RWPE2 (cell line): ENCODE data around the gene PCED1A.
A peak's percentile ranks its signal among the peaks of the same experiment; 100 is the strongest.

Source experiments
- ATAC-seq: fragments of 200-7000 bp; cut with Tn5 transposase; 3 replicates; pipeline ENCODE4 v1.9.1; 2021; ENCODE audit warnings: low read depth
- DNase-seq: peaks from one replicate; pipeline ENCODE4 v3.0.0-alpha.2; 2020; ENCODE audit warnings: low spot score
- H3K27ac ChIP-seq: fragments of 450-650 bp; 2 replicates; pipeline ENCODE4 v1.5.1; 2017; ENCODE audit warnings: mild to moderate bottlenecking; ENCODE audit not compliant: poor library complexity, severe bottlenecking
- H3K27me3 ChIP-seq: fragments of 250-450 bp; sonication (Bioruptor Pico); 2 replicates; pipeline ENCODE4 v1.5.1; 2021; ENCODE audit warnings: mild to moderate bottlenecking, moderate library complexity; ENCODE audit not compliant: insufficient read depth, poor library complexity, severe bottlenecking
- H3K36me3 ChIP-seq: fragments of 250-450 bp; sonication (Bioruptor Pico); 2 replicates; pipeline ENCODE4 v1.5.1; 2020; ENCODE audit warnings: low read depth, mild to moderate bottlenecking, moderate library complexity
- H3K4me1 ChIP-seq: fragments of 250-450 bp; sonication (Bioruptor Pico); 2 replicates; pipeline ENCODE4 v1.5.1; 2021; ENCODE audit warnings: mild to moderate bottlenecking, moderate library complexity; ENCODE audit not compliant: insufficient read depth, poor library complexity, severe bottlenecking
- H3K4me3 ChIP-seq: fragments of 250-450 bp; sonication (Bioruptor Pico); 2 replicates; pipeline ENCODE4 v1.5.1; 2021; ENCODE audit warnings: mild to moderate bottlenecking, moderate library complexity; ENCODE audit not compliant: severe bottlenecking
- H3K9me3 ChIP-seq: fragments of 250-450 bp; sonication (Bioruptor Pico); 2 replicates; pipeline ENCODE4 v1.5.1; 2021; ENCODE audit warnings: mild to moderate bottlenecking, moderate library complexity; ENCODE audit not compliant: severe bottlenecking
- CTCF ChIP-seq: fragments of 450-650 bp; IDR thresholded peaks from one replicate; pipeline ENCODE4 v1.5.1; 2017; ENCODE audit warnings: mild to moderate bottlenecking, moderate library complexity; ENCODE audit not compliant: poor library complexity, severe bottlenecking

Gene PCED1A

GRCh38 chr20:2804041-2804828, 36.2 kb downstream of the PCED1A start:
- DNase-seq (no peak), ATAC-seq (no peak)
- peaks cover 41% of the 10 kb centered on the region for H3K27me3 ChIP-seq
- no peaks in the 10 kb centered on the region for H3K36me3 ChIP-seq
- TF ChIP-seq CTCF, result no peak
- no peak overlapping the region for H3K4me3 ChIP-seq
- H3K9me3 ChIP-seq, result no peaks in the 10 kb centered on the region
- H3K27ac ChIP-seq, result no peak overlapping the region
- H3K4me1 ChIP-seq, result no peaks in the 10 kb centered on the region

GRCh38 chr20:2801286-2801728, 39.1 kb downstream of the PCED1A start:
- Histone ChIP-seq H3K9me3 (no peaks in the 10 kb centered on the region), H3K4me3 (no peak overlapping the region), H3K4me1 (no peaks in the 10 kb centered on the region), H3K27me3 (peaks cover 41% of the 10 kb centered on the region), H3K27ac (no peak overlapping the region), H3K36me3 (no peaks in the 10 kb centered on the region)
- no peak for DNase-seq
- ATAC-seq, result no peak
- no peak for TF ChIP-seq CTCF

- Histone ChIP-seq H3K4me3 (peak within 1 kb of the TSS; percentile 15), H3K27me3 (peaks cover 41% of the 10 kb centered on the region), H3K36me3 (no peaks in the 10 kb centered on the region), H3K27ac (no peak within 1 kb of the TSS), H3K4me1 (no peaks in the 10 kb centered on the region), H3K9me3 (no peaks in the 10 kb centered on the region)
- peak; percentile 45; the same call in 2 of the 3 replicates for ATAC-seq
- DNase-seq, result no peak
- TF ChIP-seq CTCF, result no peak
These were observed 39.8 kb downstream of the PCED1A start, which contains the start of gene CPXM1 for GRCh38 chr20:2800521-2801285. Gene CPXM1 (minus strand): TSS chr20:2800627. CDS start chr20:2800572, 55 bp downstream.

GRCh38 chr20:2799688-2800520, 40.6 kb downstream of the PCED1A start:
- ATAC-seq, result peak; percentile 15; the same call in 1 of the 3 replicates
- Histone ChIP-seq H3K36me3 (no peaks in the 10 kb centered on the region), H3K27ac (no peak overlapping the region), H3K4me1 (no peaks in the 10 kb centered on the region), H3K27me3 (peaks cover 41% of the 10 kb centered on the region), H3K4me3 (peak overlapping the region; percentile 15), H3K9me3 (no peaks in the 10 kb centered on the region)
- no peak for DNase-seq
- no peak for TF ChIP-seq CTCF
